Kidney (tissue), 14 donors: ENCODE results near the gene NDST1. TPM values are rescaled to one million over a fixed set of nuclear protein-coding genes. Genes with fewer than 3 reads are reported as not detected.
"Not testable (repeated sequence)": the region's sequence is repeated elsewhere in the genome, so short reads cannot be mapped to it uniquely, and the experiment has no call there.

ENCODE experiments used
- DNase-seq, 5 donors: peaks; one replicate each; pipeline ENCODE4 v3.0.0-alpha.2; 2013 to 2020
- FAIRE-seq: peaks from 2 replicates; lab custom pipeline; 2012; peaks lifted over from hg19 to GRCh38; lab: Jason Lieb, UNC
- H3K27ac ChIP-seq, 2 donors: one replicate each; pipeline ENCODE4 v1.7.0; 2013; ENCODE audit warnings: low read depth in 2 of 2, low read length in 2 of 2, inconsistent platforms in 1 of 2
- H3K27me3 ChIP-seq: one replicate; pipeline ENCODE4 v1.7.1; 2013; ENCODE audit warnings: low read length, inconsistent platforms; ENCODE audit not compliant: control insufficient read depth, insufficient read depth
- H3K36me3 ChIP-seq, 3 donors: one replicate each; pipeline versions ENCODE4 v1.7.0 to v1.7.1; 2013; ENCODE audit warnings: low read length in 3 of 3, control low read depth in 1 of 3, inconsistent platforms in 1 of 3; ENCODE audit not compliant: insufficient read depth in 3 of 3, control insufficient read depth in 2 of 3
- H3K4me1 ChIP-seq, 3 donors: one replicate each; pipeline versions ENCODE4 v1.7.0 to v1.7.1; 2013; ENCODE audit warnings: low read length in 3 of 3, inconsistent platforms in 1 of 3, low read depth in 1 of 3; ENCODE audit not compliant: control insufficient read depth in 2 of 3, insufficient read depth in 2 of 3
- H3K4me3 ChIP-seq, 3 donors: one replicate each; pipeline versions ENCODE4 v1.7.0 to v1.8.1; 2013; ENCODE audit warnings: low read length in 3 of 3, control low read depth in 1 of 3, inconsistent platforms in 1 of 3
- H3K9ac ChIP-seq, 3 donors: one replicate each; pipeline versions ENCODE4 v1.7.0 to v1.7.1; 2013; ENCODE audit warnings: low read length in 3 of 3, control low read depth in 1 of 3, inconsistent platforms in 1 of 3
- H3K9me3 ChIP-seq, 3 donors: one replicate each; pipeline versions ENCODE4 v1.7.0 to v1.7.1; 2013; ENCODE audit warnings: low read length in 3 of 3, control low read depth in 1 of 3, inconsistent platforms in 1 of 3; ENCODE audit not compliant: control insufficient read depth in 2 of 3, insufficient read depth in 1 of 3
- intact Hi-C: fragments of 100-400 bp; cut with DNase I; formaldehyde crosslinking; loops from one replicate; pipeline ENCODE4 v1.11.1; 2022
- polyA plus RNA-seq: library from polyadenylated mRNA; stranded (reverse); fragments of 350-450 nt; fragmentation: Illumina TruSeq; extraction: RNeasy Lipid Tissue Mini Kit (QIAGEN cat#74804); gene quantifications from one replicate; pipeline ENCODE4 v1.2.3, GENCODE V29; 2014; ENCODE audit warnings: low read depth, low replicate concordance; ENCODE audit not compliant: insufficient read depth
- total RNA-seq: library from RNA; stranded (reverse); fragmentation: NEBNext Ultra II Directional; extraction: Animal tissue kit (Norgen Biotek cat#: 25700); gene quantifications from one replicate; pipeline ENCODE4 v1.2.1, GENCODE V29; 2021
- TF ChIP-seq, protein P1 (sequence below): IDR thresholded peaks from 3 replicates; pipeline ENCODE4 v1.5.1; 2012; ENCODE audit warnings: mild to moderate bottlenecking, moderate library complexity, borderline replicate concordance; ENCODE audit not compliant: insufficient read depth; ENCODE audit errors: extremely low read depth
- donor health status: control.
- donor health status: control.
- donor health status: control.
- donor health status: control.
- donor health status: control.
- donor health status: DM: yes; HTN: yes; CAD: no.
- donor health status: Normal renal cell carcinoma (clear cell type).

The NDST1 gene
- total and polyA plus RNA-seq, 2 donors from 2014 or later = 11.7 to 60.7 TPM

DNA sequence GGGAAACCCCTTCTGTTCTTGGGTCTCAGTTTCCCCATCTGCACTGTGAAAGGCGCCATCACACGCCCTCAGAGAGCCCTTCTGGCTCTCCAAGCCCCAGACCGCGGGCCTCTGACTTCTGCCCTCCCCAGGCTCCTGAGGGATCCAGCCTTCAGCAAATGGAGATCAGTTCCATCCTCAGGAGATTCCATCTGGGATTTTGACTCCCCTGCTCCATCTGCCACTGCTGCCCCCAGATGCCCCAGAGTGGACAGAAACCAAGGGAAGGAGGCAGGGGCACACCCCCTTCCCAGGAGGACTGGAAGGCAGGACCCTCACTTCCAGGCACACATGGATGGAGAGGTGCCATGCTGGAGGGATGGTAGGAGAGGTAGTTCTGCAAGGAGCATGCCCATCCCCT lies 39.7 kb upstream of the NDST1 start:
- Histone ChIP-seq H3K4me3 (no peak overlapping the region), H3K27ac (no peak overlapping the region), H3K9ac (no peak overlapping the region), H3K9me3 (no peaks in the 10 kb centered on the region), H3K36me3 (no peaks in the 10 kb centered on the region), H3K27me3 (no peaks in the 10 kb centered on the region), H3K4me1 (peaks cover 0 to 3% (median 0%) of the 10 kb centered on the region in 3 donors)
- FAIRE-seq (no peak), DNase-seq (no peak)
- TF ChIP-seq, protein P1, sequence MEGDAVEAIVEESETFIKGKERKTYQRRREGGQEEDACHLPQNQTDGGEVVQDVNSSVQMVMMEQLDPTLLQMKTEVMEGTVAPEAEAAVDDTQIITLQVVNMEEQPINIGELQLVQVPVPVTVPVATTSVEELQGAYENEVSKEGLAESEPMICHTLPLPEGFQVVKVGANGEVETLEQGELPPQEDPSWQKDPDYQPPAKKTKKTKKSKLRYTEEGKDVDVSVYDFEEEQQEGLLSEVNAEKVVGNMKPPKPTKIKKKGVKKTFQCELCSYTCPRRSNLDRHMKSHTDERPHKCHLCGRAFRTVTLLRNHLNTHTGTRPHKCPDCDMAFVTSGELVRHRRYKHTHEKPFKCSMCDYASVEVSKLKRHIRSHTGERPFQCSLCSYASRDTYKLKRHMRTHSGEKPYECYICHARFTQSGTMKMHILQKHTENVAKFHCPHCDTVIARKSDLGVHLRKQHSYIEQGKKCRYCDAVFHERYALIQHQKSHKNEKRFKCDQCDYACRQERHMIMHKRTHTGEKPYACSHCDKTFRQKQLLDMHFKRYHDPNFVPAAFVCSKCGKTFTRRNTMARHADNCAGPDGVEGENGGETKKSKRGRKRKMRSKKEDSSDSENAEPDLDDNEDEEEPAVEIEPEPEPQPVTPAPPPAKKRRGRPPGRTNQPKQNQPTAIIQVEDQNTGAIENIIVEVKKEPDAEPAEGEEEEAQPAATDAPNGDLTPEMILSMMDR = no peak
- intact Hi-C loops = no loop called here

DNA sequence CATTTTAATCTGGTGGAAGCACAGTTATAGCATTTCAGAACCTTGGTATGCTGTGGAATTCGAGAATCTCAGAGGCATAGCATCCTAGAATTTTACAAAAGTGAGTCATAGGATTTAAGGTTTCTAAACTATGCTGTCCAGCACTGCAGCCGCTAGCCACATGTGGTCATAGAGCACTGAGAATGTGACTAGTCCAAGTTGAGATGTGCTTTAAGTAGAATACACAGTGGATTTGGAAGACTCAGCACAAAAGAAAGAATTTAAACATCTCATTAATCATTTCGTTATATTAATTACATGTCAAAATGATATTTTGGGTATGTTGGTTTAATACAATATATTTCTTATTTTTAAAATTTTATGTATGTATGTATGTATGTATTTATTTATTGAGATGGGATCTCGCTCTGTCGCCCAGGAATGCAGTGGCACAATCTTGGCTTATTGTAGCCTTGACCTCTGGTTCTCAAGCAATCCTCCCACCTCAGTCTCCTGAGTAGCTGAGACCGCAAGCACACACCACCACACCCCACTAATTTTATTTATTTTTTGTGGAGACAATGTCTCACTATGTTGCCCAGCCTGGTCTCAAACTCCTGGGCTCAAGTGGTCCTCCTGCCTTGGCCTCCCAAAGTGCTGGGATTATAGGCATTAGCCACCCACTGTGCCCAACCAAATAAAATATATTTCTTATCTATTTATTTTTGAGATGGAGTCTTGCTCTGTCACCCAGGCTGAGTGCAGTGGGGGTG lies 38.0 kb upstream of the NDST1 start:
- TF ChIP-seq, protein P1 = no peak
- DNase-seq (no peak), FAIRE-seq (no peak)
- Histone ChIP-seq H3K9ac (no peak overlapping the region), H3K36me3 (no peaks in the 10 kb centered on the region), H3K4me1 (peaks cover 0 to 3% (median 0%) of the 10 kb centered on the region in 3 donors), H3K27ac (no peak overlapping the region), H3K9me3 (no peaks in the 10 kb centered on the region), H3K4me3 (no peak overlapping the region), H3K27me3 (no peaks in the 10 kb centered on the region)
- intact Hi-C loops = no loop called here

DNA sequence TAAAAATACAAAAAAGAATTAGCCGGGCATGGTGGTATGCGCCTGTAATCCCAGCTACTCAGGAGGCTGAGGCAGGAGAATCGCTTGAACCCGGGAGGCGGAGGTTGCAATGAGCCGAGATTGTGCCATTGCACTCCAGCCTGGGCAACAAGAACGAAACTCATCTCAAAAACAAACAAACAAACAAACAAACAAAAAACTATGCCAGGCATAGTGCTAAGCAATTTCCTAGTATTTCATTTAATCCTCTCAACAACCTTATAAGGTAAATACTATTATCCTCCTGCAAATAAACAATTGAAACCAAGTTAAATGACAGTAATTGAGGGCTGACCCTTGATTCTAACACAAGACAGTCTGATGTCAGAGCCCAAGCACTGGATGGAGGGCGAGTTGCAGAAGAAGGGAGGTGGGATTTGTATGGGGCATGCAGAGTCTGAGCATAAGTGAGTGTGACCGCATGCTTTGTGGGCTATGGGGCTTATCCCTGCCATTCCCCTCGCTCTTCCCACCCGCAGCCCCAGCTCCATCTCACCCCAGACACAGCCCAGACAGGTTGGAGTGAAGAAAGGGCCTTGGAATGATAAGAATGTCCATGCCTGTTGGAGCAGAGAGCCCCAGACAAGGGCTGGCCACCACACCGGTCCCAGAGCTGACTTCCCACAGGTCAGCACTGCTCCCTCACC lies 34.1 kb upstream of the NDST1 start:
- DNase-seq = peak in 2 of 5 donors; percentile 44 to 52
- TF ChIP-seq, protein P1 = no peak
- H3K36me3 ChIP-seq = no peaks in the 10 kb centered on the region
- intact Hi-C loops = no loop called here
- no peak overlapping the region for H3K4me3 ChIP-seq
- H3K9me3 ChIP-seq = no peaks in the 10 kb centered on the region
- H3K27me3 ChIP-seq = no peaks in the 10 kb centered on the region
- H3K9ac ChIP-seq = no peak overlapping the region
- no peak for FAIRE-seq
- peaks cover 0 to 3% (median 0%) of the 10 kb centered on the region in 3 donors for H3K4me1 ChIP-seq
- no peak overlapping the region for H3K27ac ChIP-seq

DNA sequence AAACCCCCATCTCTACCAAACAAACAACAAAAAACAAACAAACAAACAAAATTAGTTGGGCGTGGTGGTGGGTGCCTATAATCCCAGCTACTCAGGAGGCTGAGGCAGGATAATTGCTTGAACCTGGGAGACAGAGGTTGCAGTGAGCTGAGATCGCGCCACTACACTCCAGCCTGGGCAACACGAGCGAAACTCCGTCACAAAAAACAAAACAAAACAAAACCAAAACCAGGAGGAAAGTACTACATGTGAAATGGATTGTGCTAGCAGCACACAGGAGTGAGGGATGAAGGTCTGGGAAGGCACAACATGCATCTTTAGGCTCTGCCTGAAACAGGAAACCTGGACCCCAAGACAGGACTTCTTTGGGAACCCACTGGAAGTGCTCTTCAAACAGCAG lies 31.4 kb upstream of the NDST1 start:
- H3K9me3 ChIP-seq, H3K36me3 ChIP-seq, H3K27me3 ChIP-seq, FAIRE-seq, H3K4me3 ChIP-seq, H3K4me1 ChIP-seq, DNase-seq, intact Hi-C loops, H3K27ac ChIP-seq, H3K9ac ChIP-seq: not testable (repeated sequence)
